ENCODE data around the gene AP1M1.

GRCh38 chr19:16290692-16291091 is 93.0 kb downstream of the AP1M1 start:
- TF ChIP-seq GATA3 (IDR thresholded peaks at IDR 0.05; ENCODE audit: low read depth, low read length) (no peak), GATA2 (IDR thresholded peaks at IDR 0.05; ENCODE audit: low read depth, low read length) (no peak)
